RKO (cell line): ENCODE data around the gene PUS7L.
"Not testable (repeated sequence)": the region's sequence is repeated elsewhere in the genome, so short reads cannot be mapped to it uniquely, and the experiment has no call there.

Source experiments
- DNase-seq: peaks from one replicate; pipeline ENCODE4 v3.0.0-alpha.2; 2016; ENCODE audit warnings: low spot score

Gene PUS7L

GRCh38 chr12:43758728-43759563 lies at the start of gene PUS7L, which contains the start of gene IRAK4:
TSS of gene PUS7L (minus strand) at chr12:43758790. CDS start at chr12:43755245, 3,545 bp downstream.
TSS of gene IRAK4 (plus strand) at chr12:43758951. CDS start at chr12:43768112, 9,161 bp downstream.
- DNase-seq: peak; percentile 98

- DNase-seq: no peak
Measured at GRCh38 chr12:43807386-43807785, 48.8 kb upstream of the PUS7L start.

GRCh38 chr12:43806737-43807072 lies 48.1 kb upstream of the PUS7L start:
- no peak for DNase-seq

- DNase-seq: peak; percentile 82
Measured at GRCh38 chr12:43805860-43806736, 47.5 kb upstream of the PUS7L start, which contains the start of gene TWF1. TSS of gene TWF1 (minus strand) at chr12:43806317. CDS start at chr12:43806245, 72 bp downstream.

GRCh38 chr12:43805149-43805859 lies 46.7 kb upstream of the PUS7L start:
- peak; percentile 63 for DNase-seq

DNA sequence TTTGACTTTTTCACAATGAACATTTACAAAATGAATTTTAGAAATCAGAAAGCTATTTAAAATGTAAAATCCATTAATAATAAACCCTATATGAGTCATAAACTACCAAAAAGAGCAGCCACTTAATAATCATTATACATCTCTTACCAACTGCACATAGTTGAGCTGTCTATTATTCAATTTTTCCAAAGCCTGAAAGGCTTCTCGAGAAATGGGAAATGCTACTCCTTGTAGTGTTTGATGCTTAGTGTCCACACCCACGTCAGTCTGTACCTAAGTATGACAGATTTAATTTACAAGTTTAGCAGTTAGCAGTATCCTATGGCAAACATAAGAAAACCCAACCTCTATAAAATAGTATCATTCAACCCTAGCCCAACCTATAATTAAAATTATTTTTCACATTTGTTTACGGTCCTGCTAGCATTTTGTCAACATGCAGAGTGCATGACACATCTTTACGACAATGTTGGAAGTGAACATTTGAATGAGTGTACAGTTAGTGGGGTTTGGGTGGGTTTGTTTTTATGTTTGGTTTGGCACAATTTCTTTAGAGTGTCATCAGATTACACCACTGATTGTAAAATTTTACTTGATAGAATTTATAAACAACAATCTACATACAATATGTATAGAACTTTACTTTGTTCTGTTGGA lies 39.1 kb upstream of the PUS7L start:
- DNase-seq: no peak

- DNase-seq: no peak
Measured at GRCh38 chr12:43795716-43796280, 37.2 kb upstream of the PUS7L start.

- DNase-seq: peak; percentile 46
Measured at GRCh38 chr12:43789941-43790340, 31.4 kb upstream of the PUS7L start.

DNA sequence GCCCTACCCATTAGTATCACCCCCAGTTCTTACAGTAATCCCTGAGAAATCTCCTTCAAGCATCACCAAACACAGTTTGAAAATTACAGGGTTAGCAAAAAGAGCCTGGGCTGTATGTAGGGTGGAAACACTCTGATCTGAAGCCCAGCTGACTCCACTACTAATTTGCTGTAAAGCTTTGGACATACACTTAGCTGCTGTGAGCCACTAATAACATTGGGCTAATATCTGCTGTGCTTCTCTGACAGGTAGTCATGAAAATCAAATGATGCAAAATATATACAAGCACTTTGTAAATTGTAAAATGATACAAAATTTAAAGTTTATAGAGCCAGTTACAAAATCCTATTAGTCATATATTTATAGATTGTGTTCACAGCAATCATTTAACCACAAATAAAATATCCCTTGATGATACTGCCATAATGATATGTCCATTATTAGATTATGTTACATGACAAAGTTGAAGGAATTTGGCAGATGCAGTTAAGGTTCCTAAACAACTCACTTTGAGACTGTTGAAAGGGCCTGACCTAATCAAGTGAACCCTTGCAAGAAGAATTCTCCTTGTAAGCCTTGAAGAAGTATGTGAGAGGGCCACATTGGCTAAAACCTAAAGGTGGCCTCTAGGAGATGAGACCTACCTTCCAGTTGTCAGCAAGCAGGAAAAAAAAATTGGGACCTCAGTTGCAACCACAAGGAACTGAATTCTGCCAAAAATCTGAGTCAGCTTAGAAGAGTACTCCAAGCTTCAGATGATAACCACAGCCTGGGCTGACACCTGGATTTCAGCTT lies 28.5 kb upstream of the PUS7L start:
- no peak for DNase-seq

GRCh38 chr12:43776498-43776897 lies 17.9 kb upstream of the PUS7L start:
- peak; percentile 70 for DNase-seq

GRCh38 chr12:43766291-43766690 lies 7.7 kb upstream of the PUS7L start:
- no peak for DNase-seq

- DNase-seq: no peak
Measured at GRCh38 chr12:43764528-43764927, 5.9 kb upstream of the PUS7L start.

DNA sequence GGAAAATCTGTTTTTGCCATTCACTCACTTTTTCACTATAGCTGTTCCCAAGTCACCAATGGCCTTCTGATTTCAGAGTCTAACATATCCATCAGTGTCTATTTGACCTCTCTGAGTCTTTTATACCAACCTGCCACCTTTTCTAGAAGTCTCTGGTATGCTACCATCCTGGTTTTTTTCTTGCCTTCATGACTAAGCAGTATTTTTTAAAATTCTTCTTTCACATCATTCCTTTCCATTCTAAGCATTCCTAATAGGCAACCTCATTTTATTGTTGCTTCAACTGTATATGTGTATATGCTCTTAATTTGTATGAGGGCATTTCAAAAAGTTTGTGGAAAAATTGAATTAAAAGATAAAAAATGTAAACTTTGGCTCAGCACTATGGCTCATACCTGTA lies 5.2 kb upstream of the PUS7L start:
- no peak for DNase-seq

DNA sequence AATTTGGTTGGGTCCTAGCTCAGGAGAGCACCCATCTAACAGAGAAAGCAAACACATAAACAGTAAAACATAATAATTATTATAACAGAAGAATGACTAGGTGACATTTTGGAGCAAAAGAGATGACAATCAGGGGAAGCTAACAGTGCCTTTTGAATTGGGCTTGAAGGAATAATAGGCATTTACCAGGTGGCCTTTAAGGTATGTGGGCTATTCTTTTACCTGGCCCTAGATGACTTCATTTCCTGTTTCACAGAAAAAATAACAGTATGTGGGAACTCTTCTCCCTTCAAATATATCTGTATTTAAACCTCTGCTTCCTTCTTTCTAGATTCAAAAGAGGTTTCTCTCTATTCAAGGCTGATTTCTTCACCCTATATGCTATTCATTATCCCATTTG lies 4.0 kb upstream of the PUS7L start:
- DNase-seq: no peak

DNA sequence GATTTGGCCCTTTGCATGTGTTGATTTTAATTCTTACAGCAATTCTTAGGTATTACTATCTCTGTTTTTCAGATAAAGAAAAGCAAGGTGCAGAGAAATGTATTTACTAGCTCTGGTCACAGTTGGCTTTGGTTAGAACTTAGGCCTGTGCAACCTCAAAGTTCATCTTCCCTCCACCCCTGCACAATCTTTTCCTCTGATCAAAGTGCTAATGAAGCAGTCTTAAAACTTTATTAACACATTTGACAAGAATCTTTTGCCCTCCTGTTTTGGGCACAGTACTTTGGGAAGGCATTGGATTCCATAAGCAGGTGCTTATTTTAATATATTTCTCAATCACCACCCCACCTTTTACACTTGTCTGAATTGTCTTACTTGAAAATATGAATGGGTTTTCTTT lies 2.9 kb upstream of the PUS7L start:
- DNase-seq: no peak

DNA sequence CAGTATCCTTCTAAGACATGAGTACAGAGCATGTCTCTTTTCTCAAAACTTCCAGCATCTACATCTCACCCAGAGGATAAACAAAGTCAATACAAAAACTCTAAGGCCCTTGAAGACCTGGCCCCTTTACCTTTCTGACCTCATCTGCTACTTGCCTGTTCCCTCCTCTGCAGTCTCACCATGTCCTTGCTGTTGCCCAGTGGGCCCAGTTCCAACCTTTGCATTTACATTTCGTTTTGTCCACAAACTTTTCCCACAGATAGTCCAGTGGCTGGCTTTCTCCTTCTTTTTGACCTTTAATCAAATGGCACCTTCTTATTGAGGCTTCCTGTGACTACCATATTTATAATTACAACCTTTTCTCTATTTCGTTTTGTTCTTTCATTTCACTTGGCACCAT lies 1.8 kb upstream of the PUS7L start:
- no peak for DNase-seq

- DNase-seq: peak; percentile 56
Measured at GRCh38 chr12:43758247-43758727, 303 bp downstream of the PUS7L start.

GRCh38 chr12:43754015-43754414 lies 4.6 kb downstream of the PUS7L start:
- DNase-seq: no peak

DNA sequence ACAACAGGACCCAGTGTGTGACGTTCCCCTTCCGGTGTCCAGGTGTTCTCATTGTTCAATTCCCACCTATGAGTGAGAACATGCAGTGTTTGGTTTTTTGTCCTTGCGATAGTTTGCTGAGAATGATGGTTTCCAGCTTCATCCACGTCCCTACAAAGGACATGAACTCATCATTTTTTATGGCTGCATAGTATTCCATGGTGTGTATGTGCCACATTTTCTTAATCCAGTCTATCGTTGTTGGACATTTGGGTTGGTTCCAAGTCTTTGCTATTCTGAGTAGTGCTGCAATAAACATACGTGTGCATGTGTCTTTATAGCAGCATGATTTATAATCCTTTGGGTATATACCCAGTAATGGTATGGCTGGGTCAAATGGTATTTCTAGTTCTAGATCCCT lies 7.2 kb downstream of the PUS7L start:
- DNase-seq: not testable (repeated sequence)

- no peak for DNase-seq
Measured at GRCh38 chr12:43750814-43751213, 7.8 kb downstream of the PUS7L start.
